TTC549 (cell line): ENCODE measurements around the gene HTR2A.

Experiments used
- FAIRE-seq: peaks from 2 replicates; lab custom pipeline; 2012; peaks lifted over from hg19 to GRCh38; lab: Jason Lieb, UNC

The HTR2A gene

DNA sequence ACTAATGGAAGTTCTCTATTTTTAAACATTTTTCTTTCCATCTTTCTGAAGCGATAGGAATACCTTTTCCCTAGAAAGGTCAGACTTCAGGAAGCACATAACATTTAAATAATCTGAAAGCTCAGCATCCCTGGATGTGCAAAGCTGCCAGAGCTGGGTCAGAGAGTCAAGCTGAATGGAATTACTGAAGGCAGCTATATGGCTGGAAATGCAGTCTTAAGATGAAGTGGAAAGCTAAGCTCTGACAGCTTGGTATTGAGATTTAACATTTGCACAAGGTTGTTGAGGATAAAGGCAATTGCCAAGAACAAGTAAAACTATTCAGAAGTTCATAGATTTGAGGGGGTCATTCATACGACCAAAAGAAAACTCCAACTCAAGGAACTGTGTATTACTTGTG, 28.8 kb downstream of the HTR2A start:
- no peak for FAIRE-seq

DNA sequence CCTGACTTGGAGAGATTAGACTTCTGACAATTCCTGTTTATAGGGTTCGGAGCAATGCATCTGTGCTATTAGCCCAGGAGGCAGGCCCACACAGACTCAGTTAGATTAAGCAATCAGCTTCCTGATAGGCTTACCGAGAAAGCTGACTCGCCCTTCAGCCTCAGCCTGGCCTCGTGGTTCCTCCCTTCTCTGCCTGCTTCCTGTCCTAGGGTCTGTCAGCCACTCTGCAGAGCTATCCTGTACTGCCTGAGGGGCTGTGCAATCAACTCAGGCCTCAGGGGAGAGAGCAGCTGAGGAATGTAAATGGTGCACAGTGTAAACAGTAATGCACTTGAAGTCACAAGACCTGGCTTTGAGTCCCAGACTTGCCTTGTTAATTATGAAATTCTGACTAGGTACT, 30.7 kb downstream of the HTR2A start:
- FAIRE-seq: no peak

DNA sequence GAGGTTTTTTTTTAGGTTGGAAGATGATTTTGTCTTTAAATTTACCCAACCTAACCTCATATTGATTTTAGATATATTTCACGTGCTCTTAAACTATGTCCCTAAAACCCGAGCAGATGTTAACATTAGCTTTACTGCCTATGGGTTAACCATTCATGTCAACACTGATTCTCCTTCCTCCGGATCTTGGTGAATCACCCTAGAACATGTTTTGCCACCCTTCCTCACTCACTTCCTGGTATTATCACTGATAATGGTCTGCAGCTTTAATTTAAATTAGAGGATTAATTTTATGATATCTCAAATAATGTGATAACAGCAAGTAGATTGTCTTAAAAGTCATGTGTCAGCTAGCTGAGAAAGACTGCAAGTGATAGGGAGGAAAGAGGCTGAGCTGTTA, 31.9 kb downstream of the HTR2A start:
- no peak for FAIRE-seq

GRCh38 chr13:46861959-46862358, 34.9 kb downstream of the HTR2A start:
- no peak for FAIRE-seq

DNA sequence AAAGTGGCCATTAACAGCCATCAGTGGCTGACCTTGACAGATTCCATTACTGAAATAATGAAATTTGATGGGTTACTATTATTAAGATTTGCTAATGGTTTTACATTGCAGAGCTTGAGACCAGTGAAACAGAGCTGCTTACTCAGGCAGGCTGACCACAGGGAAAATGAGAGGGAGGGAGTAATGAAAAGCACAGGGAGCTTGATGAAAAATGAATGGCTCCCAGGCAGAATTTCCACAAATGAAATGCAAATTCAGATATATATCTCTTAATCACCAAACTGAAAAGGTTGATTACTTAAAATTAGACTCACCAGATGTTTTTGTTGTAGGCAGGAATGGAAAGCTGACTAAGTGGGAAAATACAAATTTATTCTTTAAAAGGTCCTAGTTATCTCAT, 36.1 kb downstream of the HTR2A start:
- no peak for FAIRE-seq

DNA sequence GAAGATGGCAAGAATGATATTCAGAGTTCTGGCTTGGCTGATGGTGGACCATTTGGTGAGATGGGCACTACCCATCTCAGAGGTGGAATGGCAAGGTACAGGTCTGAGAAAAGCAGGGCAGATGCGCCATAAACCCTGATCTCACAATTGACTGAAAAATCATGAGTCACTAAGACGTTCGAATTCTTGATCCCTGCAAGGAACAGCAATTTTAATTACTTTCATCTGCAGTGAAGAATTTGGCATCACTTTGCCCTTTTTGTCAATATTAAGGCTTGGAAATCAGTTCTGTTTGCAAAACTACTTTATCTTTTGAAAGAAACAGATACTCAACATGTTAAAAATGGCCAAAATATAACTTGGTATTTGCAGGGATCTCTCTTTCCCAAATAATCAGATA, 38.1 kb downstream of the HTR2A start:
- no peak for FAIRE-seq

DNA sequence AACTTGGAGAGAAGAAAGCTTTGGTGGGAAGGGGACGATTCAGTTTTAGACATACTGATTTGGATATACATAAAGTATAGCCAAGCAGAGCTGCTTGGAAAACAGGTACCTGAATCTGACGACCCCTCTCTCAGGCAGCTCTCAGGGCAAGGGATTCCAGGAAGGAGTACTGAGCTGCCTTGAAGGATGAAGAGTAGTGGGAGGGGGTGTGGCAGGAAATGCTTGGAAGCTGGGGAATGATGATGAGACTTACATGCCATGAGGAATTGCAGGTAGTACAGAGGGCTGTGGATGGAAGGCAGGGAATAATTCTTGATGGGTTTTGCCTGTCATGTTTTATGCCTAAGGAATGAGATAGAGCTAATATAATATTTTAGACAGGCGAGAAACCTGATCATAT, 38.7 kb downstream of the HTR2A start:
- no peak for FAIRE-seq

- no peak for FAIRE-seq
These were observed 41.2 kb downstream of the HTR2A start for GRCh38 chr13:46855664-46856063.

DNA sequence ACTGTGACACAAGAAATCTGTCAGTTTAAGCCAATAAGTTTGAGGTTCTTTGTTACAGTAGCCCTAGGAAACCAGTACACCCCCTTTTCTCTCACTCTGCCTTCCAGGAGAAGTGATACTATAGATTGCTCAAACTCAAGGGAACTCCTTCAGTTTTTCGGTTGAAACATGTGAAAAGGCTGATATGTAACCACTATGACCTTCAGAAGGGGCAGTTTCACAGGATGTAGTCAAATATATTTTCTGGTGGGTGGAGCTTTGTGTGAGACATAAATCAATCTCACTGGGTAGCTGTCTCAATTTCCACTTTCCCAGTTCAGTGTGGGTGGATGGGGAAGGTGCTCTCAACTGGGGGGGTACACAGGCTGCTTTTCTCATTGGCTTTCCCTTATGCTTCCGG, 41.7 kb downstream of the HTR2A start:
- no peak for FAIRE-seq

GRCh38 chr13:46852168-46852567, 44.7 kb downstream of the HTR2A start:
- FAIRE-seq: no peak

GRCh38 chr13:46850214-46850613, 46.6 kb downstream of the HTR2A start:
- no peak for FAIRE-seq

DNA sequence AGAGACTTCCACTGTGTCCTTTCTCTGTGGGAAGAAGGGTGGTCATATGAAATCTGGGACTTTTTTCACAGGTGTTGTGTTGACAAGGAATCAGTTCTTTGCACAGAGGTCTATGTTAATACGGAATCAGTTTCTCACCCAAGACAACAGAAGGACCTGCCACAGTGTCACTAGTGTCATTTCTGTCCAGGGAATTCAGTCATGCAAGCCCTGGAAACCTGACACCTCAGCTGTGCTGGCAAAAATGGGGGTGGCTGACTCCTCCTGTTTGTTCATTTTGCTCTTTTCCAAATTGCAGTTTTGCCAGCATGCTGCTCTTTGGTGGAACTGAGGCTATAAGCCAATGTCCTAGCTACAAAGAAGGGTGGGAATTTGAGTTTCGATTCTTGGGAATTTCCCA, 50.1 kb downstream of the HTR2A start:
- FAIRE-seq: no peak

DNA sequence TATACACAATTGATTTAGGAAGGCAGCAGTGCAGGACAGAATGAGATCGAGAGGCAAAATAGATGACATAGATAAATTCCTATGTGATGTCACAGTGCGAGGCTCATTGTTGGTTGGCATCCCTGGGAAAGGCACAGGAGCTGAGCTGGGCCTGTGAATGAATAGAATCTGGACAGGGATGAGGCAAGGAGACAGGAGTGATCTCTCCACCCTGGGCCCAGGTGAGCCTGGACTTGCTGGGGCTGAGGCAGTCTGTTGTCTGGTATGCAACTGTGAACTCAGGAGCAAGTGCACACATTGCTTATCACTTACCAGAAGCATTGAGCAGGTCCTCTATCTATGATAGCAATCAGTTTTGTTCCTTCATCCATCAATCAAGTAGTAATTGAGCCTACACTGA, 51.7 kb downstream of the HTR2A start:
- no peak for FAIRE-seq

DNA sequence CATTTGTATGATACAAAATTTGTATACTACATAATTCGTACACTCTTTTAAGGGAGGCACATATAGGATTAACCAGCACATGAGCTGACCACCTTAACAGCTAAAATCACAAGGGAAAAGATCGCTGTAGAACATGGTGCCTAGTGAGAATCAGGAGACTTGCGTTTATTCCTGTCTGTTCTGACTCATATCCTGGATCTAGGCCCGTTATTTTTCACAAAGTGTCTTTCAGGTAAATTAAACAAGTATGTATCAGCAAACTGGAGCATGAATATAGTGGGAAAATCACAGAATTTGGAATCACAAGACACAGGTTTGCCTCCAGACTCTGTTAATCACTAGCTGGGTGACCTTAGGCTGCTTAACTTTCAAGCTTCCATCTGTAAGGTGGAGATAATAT, 52.4 kb downstream of the HTR2A start:
- FAIRE-seq: no peak

DNA sequence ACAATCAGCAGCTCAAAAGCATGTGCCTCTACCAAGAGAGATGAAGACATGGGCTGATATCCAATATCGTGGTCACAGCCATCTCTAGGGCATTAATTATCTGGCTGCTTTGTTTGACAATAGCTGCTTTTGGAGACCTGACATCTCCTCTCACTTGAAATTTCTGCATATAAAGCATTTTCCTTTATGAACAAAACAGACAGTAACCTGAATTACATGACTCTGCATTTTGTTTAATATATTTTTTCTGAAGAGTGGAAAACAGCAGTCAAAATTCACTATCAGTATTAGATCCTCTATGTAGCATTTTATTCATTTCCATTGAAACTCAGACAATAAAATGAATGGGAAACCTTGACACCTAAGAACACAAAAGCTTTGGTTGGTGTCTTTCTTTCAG, 57.5 kb downstream of the HTR2A start:
- no peak for FAIRE-seq

- FAIRE-seq: no peak
These were observed 62.2 kb downstream of the HTR2A start for GRCh38 chr13:46834657-46835056.

DNA sequence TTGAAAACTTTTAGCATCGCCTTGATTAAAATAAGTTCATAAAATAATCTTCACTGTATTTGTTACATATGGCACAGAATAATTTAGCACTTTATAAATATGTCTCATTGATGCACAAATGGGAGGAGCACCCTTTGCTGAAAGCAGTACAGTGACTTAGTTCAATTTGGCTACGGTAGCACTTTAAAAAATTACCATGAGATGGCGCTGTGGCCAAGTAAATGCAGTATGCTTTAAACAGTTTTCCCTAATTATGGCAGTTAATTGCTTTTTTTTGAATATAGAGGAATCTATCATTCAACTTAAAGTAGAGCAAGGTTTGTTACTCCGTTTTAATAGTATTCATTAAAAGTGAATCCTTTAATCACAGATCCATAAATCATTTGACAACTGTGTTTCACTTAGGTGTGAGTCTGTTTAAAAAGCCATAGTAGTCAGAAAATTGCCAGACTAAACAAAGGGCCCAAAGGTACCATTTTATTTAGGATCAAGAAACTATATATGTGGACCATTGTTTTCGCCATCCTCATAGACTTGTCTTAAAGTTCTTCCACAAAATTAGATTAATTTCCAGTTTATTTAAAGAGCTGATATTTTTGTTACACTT, 65.2 kb downstream of the HTR2A start:
- peak; percentile 77 for FAIRE-seq

DNA sequence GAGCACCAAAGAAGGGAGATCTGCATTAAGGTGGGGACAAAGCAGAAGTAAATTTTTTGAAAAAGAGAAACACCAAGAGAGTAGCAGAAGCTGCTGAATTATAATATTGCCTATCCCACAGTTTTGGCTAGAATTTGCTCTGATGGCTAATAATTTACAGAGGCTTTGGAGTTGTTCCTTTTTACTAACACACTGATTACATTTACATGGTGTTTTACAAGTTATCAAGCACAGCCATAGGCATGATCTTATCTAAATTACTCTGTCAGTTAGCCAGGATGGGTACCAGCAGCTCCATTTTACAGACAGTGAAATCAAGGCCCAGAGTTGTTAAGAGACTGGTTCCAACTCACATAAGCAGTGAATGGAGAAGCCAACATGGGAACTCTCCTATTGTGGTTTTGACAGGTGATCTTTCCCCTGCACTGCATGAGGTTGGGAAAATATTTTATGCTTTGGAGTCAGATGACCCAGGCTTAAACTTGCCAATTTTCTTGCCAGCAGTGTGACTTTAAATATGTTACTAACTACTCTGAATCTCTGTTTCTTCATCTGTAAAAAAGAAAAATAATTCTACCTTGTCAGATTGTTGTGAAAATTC, 66.3 kb downstream of the HTR2A start:
- no peak for FAIRE-seq

GRCh38 chr13:46822551-46822950, 74.3 kb downstream of the HTR2A start:
- FAIRE-seq: no peak

GRCh38 chr13:46817838-46818476, 78.9 kb downstream of the HTR2A start:
- no peak for FAIRE-seq

DNA sequence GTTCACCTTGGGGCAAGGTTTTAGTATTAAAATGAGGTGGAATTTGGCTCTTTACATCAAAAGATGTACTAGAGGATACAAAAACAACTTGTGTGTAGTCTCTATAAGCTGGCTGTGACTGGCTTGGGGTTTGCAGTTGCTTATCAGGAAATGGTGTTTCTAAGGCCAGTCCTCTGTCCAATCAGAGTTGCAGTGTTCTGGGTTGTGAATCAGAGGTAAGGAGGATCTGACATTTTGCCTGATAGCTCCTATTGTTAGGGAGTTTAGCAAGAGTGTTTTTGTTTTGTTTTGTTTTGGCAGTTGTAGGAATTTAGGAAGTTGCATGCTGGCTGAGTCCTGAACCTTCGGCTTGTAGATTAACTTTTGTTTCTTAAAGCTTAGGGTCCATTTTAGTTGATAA, 79.8 kb downstream of the HTR2A start:
- FAIRE-seq: no peak

DNA sequence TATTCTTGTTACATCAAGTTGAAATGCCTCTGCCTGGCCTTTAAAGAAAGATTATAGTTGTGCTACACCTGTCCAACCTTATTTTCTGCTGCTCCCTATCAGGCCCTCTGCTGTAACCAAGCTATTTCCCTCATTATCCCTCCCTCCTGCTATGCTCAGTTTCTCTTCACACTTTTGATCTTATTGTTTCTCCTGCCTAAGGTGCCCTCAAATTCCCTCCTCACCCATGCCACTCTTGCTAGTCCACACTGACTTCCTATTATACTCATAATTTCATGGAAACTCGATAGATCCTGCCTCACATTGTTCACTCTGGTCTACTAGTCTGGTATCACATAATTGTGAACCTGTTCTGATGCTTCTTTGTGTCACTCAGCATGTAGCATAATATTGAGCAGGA, 80.5 kb downstream of the HTR2A start:
- no peak for FAIRE-seq

DNA sequence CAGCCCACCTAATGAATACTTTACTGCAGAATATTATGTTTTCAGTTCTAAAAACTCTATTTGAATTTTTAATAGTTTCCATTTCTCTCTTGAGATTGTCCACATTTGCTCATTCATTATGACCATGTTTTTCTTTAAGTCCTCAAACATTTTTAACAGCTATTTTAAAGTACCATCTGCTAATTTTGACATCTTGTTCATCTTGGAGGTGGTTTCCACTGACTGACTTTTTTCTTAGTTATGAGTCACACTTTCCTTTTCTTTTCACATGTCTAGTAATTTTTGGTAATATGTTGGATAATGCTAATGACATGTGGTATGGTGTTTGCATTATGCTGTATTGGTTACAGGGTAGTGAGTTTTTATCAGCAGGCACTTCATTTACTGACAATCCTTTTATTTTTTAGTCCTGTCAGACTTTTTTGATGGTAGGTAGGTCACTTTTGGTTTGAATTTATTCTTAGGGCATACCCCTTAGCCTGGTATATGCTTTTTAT, 84.5 kb downstream of the HTR2A start:
- no peak for FAIRE-seq

DNA sequence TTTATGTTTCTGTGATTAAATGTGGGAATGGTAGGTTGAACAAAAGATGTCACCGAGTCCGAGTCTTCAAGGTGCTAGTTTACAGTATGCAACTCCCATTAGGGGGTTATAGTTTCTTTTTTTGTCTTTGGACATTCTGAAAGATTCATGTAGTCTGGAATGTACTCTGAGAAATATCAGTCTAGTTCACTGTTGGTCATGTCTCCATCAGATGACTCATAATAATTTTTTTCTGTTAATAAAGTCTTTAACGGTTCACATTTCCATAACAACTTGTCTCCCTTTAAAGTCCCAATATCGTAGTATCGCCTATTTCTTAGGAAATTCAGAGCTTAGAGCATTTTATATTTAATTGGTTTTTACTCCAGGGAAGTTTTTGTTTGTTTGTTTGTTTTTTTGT, 86.4 kb downstream of the HTR2A start:
- FAIRE-seq: no peak
